Left hindlimb (tissue), 1 donor: ENCODE data around the gene TRIM68.

ENCODE experiments used
- DNase-seq: peaks from one replicate; pipeline ENCODE4 v3.0.0-alpha.2; 2018

The TRIM68 gene

GRCh38 chr11:4607781-4608666 lies at the start of gene TRIM68:
Gene TRIM68, minus strand, starts transcription at chr11:4608231. Its CDS starts 2,727 bp downstream, at chr11:4605504.
- DNase-seq: peak; percentile 97

- DNase-seq: no peak
Measured at GRCh38 chr11:4654635-4655369, 46.8 kb upstream of the TRIM68 start.

- no peak for DNase-seq
Measured at GRCh38 chr11:4647766-4648165, 39.7 kb upstream of the TRIM68 start.

- DNase-seq: no peak
Measured at GRCh38 chr11:4645974-4646373, 37.9 kb upstream of the TRIM68 start.

GRCh38 chr11:4644233-4644632 lies 36.2 kb upstream of the TRIM68 start:
- no peak for DNase-seq

- DNase-seq: no peak
Measured at GRCh38 chr11:4643682-4644081, 35.7 kb upstream of the TRIM68 start, which contains the start of gene OR51E1. Gene OR51E1, plus strand, starts transcription at chr11:4643982. Its CDS starts 8,545 bp downstream, at chr11:4652527.

- no peak for DNase-seq
Measured at GRCh38 chr11:4643076-4643475, 35.0 kb upstream of the TRIM68 start.

GRCh38 chr11:4642043-4642442 lies 34.0 kb upstream of the TRIM68 start:
- no peak for DNase-seq

GRCh38 chr11:4641501-4641900 lies 33.5 kb upstream of the TRIM68 start:
- no peak for DNase-seq

- DNase-seq: no peak
Measured at GRCh38 chr11:4639931-4640330, 31.9 kb upstream of the TRIM68 start.

- DNase-seq: no peak
Measured at GRCh38 chr11:4637662-4638047, 29.6 kb upstream of the TRIM68 start.

- peak; percentile 71 for DNase-seq
Measured at GRCh38 chr11:4636962-4637661, 29.1 kb upstream of the TRIM68 start, which contains the start of gene OR51D1. Gene OR51D1, plus strand, starts transcription at chr11:4637477. Its CDS starts 2,314 bp downstream, at chr11:4639791.

- no peak for DNase-seq
Measured at GRCh38 chr11:4636136-4636535, 28.1 kb upstream of the TRIM68 start.

GRCh38 chr11:4626207-4627099 lies 18.4 kb upstream of the TRIM68 start:
- no peak for DNase-seq

- DNase-seq: no peak
Measured at GRCh38 chr11:4619514-4619913, 11.5 kb upstream of the TRIM68 start.

GRCh38 chr11:4615856-4616444 lies 7.9 kb upstream of the TRIM68 start:
- no peak for DNase-seq

- no peak for DNase-seq
Measured at GRCh38 chr11:4611986-4612385, 4.0 kb upstream of the TRIM68 start.

GRCh38 chr11:4610258-4610935 lies 2.4 kb upstream of the TRIM68 start:
- no peak for DNase-seq

GRCh38 chr11:4607096-4607495 lies 935 bp downstream of the TRIM68 start:
- no peak for DNase-seq

- no peak for DNase-seq
Measured at GRCh38 chr11:4606231-4607015, 1.6 kb downstream of the TRIM68 start.
